ENCODE measurements around the gene TMEM266.

DNA sequence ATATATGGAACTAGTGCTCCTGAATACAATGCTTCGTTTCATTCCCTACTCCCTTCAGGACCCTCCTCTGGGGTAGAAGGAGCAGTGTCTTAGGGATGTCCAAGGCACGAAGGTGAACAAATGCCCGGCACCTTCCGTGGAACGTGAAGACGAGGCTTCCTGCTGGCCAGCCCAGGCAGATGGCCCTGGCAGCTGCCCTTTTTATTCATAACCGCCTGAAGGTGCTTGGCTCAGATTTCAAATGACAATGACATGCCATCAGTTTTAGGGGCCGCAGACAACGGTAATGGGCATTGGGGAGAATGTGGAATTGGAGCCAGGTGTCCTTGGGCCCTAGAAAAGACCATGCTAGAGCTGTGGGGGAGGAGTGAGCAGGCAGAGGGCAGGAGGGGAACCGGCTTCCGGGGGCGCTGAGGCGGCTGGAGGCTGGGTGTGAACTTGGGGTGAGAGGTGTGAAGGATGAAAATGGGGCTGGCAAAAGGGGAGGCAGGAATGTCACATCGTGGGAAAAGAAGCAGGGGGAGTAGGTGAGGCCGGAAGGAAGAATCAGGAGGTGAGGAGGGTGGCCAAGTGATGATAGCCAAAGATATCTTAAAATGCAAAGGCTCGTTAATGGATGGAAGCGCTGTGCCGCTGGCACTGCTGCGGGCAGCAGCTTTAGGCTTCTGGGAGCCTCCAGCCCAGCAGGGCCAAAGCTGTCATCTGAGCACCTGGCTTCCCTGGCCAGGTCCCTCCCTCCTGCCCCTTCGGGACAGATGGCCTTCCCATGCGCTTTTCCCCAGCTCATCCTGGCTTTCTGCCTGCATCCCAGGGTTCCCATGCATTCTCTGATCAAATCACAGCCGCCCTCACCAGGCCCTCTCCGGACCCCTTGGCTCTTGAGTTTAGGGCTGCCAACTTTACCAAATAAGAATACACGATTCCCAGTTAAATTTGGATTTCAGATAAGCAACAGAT, 93.7 kb downstream of the TMEM266 start:
- TF ChIP-seq POLR2A (IDR thresholded peaks at IDR 0.05), result no peak
- TF ChIP-seq CTCF (IDR thresholded peaks at IDR 0.05), result no peak

All from lower leg skin (tissue), 3 donors.